NCI-H2227 (cell line): ENCODE data around the gene EMC1.
"Not testable (repeated sequence)": the region's sequence is repeated elsewhere in the genome, so short reads cannot be mapped to it uniquely, and the experiment has no call there.

Source experiments
- DNase-seq: peaks from one replicate; lab custom pipeline; 2025; ENCODE audit not compliant: unreplicated experiment; lab: John Stamatoyannopoulos, UW

EMC1 gene

DNA sequence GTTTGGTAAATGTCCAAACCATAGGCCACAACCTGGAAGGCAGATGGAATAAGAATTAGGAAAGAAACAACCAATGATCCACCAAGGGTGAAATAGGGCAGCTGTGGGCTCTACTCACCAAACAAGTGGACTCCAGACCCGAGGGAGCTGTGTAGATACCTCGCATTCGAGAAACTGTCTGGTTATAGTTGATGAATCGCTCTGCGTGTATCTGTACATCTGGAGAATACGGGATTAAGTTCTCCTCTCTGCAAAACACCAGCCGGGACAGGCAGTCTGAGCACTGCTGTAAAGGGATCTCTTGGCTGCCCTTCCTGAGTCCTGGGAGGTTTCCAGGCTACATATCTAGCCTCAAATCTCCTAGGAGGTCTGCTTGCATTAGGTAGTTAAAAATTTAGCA is 31.9 kb downstream of the EMC1 start:
- no peak for DNase-seq

DNA sequence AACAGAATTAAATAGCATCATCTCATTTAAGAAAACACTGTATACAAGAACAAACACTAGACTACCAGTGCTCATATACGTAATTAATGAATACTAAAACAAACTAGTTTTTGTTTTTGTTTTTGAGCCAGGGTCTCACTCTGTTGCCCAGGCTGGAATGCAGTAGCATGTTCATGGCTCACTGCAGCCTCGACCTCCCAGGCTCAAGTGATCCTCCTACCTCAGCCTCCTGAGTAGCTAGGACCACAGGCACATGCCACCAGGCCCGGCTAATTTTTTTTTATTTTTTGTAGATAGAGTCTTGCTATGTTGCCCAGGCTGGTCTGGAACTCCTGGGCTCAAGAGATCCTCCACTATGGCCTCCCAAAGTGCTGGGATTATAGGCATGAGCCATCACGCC is 34.7 kb downstream of the EMC1 start:
- not testable (repeated sequence) for DNase-seq

DNA sequence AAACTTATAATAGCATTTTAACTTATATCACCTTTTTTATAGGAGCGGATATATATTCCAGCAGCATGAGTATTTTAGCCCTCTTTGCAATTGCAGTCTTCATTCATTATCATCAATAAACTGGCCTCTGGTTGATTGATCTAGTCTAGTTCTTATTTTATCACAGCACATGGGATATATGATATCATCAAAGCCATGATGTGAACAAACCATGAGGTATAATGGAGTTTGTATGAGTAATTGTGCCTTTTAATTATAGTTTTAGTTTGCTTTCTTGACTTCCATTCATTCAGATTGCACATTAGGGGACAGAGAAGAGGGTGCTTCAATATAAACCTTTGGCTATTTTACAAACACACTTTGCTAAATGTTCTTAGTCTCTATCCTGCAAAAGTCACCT is 37.7 kb downstream of the EMC1 start:
- DNase-seq = no peak

DNA sequence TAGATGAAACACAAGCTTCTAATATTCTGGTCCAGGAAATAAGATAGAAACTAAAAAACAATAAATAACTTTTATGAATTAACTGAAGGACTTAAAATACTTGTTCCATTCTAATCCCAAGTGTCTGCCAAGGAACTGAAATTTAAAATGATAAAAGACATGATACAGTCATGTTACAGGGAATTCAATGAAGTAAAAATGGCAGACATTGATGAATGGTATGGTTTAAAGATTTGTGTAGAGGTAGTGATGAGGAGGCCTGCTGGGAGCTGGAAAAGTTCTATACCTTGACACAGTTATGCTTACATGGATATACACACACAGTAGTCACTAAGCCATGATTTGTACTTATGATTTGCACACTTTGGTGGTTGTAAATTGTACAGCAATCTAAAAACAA is 39.2 kb downstream of the EMC1 start:
- DNase-seq = no peak

DNA sequence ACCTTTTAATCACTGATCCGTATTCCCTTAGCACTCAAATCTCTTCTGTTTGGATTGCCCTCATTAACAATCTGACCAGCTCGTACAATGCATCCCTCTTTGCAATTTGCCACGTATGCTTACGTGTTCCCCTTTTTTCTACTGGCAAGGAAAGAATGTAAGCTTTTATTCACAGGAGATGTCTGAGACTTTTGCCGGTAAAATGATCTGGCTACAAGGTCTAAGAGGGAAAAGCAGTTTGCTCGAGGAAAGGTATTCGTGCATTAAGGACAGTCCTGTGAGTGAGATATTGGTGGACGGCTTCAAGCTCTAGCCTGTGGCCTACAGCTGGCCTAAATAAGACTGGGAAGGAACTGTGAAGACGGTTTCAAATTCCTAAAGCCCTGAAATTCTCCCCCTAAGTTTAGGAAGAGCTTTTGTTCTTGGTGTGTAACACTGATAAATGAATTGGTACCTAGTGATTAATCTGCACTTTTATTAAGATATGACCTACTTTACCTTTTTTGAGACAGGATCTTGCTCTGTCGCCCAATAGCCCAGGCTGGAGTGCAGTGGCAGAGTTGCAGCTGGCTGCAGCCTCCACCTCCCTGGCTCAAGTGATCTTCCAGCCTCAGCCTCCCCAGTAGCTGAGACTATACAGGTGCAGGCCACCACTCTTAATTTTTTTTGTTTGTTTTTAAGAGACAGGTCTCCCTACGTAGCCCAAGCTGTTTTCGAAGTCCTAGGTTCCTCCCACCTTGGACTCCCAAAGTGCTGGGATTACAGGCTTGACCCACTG is 40.4 kb downstream of the EMC1 start:
- DNase-seq = peak; percentile 16

DNA sequence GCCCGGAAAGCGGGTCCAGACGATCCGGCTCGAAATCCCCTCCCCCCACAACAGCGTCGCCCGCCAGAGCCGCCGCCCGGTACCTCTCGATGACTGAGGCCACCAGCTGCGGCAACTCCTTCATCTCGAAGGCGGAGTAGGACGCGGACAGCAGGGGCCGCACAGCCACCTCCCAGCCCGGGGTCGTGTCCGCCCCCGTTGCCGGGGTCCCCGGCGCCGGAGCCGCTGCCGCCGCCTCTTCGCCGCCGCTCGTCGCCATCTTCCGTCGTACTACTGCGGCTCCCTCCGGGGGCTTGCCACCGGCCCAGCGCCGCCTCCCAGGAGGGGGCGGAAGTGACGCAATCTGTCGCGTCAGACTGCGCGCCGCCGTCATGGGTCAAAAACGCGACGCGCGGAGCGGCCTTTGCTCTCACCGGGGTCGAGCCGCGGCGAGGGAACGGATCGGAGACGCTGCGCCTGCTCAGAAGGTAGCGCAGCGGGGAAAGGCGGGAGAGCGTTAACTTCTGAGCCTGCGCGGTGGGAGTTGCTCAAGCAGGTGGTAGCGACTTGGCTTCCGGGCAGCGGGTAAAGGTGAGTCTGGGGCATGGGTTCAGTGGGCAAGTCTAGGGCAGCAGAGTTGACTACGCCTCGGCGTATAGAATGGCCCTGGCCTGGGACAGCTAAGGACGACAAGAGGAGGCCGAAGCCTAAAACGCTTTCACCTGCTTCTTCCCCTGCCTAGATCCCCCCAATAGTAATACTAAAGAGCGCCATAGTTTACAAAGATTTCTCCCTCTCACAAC is 41.1 kb downstream of the EMC1 start, which contains the start of gene UBR4:
Gene UBR4 (minus strand): TSS at position 277 of the 782 bp plus-strand sequence. CDS start 18 bp downstream, at position 259.
- peak; percentile 99 for DNase-seq

DNA sequence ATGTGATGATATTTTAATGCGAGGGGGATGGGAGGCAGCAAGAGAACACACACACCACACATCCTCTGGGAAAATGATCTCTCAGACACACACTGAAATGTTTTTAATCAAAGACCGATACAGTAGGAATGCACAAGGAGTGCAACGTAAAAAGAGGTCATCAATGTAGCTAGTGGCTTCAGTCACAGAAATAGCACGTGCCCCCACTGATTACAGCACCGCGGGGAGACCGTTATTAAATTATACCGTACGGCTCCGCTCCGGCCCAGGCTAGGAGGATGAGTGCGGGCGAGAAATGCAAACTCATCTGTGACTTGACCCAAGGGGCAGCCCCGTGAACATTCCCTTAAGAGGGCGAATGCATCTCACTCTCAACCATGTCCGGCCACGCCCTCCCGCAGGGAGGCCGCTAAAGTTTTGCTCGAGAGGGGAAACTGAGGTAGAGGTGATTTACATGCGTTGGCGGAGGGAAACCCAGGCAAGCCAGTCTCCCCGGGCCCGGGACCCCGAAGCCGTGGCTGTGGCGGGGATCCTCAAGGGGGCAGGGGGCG is 41.8 kb downstream of the EMC1 start:
- DNase-seq = peak; percentile 57

DNA sequence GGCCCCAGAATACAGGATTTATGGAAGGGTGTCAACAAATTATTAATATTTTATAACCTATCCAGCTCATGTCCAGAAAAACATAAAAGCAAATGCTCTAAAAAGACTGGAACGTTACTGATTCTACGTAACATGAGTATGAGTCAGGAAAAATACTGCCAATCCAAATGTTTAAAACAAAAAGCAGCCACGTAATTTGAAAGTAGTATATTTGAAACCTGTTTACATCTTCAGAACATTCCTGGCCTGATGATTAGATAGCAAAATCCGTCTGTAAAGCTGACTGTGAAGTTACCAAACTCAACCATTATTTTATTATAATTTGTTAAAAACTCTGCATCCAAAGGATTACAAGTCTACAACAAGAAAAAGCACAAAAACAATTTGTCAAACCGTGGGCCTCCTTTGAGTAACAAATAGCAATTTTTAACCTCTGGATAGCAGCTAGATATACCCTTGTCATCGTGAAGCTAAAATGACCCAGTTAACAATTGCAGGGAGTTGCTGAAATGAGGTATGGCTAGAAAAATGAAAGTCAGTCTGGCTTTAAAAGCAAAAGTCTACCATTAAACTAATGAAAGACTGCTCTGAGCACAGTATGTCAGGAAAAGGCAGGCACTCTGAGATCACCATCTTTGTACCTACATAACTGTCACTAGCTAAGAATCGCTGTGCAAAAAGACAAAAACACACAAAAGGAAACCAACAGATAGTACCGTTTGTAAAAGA is 42.5 kb downstream of the EMC1 start:
- peak; percentile 36 for DNase-seq

DNA sequence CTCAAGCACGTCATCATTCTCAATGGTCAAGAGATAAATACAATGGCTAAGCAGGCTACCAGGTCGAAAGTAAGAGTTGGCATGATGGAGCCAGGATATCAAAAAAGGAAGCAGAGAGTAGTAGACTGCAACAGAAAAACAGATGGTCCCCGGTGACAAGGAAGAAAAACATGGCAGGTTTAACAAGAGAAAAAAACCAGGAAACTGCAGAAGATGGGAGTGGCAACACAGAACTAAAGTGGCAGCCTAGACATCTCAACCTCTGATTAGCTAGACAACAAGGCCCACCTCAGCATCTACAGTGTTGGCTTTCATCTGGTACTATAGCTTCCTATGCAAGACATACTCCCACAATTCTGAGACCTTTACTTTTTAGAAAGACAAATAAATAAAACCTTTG is 44.4 kb downstream of the EMC1 start:
- no peak for DNase-seq

DNA sequence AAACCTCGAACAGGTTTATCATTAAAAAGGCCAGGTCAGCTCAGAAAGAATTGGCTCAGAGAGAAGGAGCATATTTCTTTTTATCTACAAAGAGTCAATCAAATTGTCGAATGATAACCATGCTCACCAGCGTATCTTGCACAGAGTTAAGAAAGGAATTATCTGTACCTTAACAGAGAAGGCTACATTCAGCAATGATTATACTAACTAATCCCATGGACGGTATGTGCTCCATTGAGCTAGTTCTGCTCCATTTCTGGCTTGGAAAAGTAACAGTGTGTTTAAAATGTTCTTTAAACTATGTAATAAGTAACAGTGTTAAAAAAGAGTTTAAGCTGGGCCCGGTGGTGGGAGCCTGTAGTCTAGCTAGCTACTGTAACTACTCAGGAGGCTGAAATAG is 45.5 kb downstream of the EMC1 start:
- no peak for DNase-seq

DNA sequence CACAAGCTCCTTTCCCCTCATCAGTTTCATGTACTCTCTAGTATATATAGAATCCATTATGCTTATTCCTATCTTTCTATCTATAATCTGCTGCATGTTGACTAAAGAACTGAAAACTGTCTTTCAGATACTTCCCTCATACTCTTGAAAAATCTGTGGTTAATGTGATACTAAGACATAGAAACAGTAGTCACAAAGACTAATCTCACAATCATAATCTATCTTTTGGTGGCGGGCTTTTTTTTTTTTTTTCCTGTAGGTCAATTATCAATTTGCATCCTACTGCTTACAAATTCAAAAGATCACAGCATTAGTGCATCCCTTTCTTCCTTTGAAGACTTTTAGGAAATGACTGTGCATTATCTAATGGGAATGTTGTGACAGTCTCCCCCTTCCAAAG is 45.9 kb downstream of the EMC1 start:
- DNase-seq = no peak

DNA sequence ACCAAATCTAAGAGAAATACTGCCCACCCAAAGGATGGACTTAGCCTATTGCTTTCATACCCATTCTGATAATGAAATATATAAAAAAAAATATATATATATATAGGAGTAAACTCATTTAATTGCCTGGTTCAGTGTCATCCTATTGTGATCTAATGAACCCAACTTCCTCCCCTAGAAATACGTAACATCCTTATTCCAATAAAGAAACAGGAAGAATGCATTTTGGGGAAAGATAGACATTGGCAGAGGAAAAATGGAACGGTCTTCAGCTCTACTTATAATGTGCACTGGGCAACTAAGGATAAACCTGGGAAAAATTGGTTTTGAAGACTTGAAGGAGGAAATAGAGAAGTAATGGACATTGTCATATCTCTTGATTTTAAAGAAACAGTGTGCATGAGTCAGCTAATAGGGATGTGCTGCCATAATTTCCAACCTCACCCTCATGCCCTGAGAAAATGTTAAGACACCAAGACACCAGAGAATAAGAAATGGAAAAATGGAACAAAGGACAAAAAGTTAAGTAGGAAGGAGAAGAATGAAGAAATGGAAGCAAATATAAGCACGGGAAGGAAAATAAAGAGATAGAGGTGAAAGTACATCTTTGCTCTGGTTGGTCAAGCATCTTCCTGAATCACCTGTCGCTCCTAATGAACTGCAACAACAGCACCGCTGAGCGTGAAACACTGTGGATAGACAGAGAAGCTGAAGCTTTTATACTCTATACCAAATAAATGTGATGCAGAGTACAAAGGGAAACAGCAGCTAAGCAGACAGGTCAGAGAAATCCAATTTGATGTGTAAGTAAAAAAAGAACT is 46.7 kb downstream of the EMC1 start:
- no peak for DNase-seq

DNA sequence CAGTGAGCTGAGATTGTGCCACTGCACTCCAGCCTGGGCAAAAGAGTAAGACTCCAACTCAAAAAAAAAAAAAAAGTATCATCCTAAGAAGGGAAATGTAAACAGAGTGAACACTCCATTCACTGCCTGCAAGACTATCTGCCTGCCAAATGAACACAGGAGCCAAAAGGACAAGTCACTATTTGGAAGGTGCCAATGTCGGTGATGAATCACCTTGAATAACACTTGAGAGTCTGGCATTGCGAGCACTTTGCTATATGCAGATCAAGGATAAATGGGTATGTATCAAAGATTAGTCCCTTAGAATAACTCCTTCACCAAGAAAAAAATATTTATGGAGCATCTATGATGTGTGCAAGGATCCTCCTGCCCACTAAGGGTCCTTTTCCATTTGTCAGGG is 47.9 kb downstream of the EMC1 start:
- no peak for DNase-seq

DNA sequence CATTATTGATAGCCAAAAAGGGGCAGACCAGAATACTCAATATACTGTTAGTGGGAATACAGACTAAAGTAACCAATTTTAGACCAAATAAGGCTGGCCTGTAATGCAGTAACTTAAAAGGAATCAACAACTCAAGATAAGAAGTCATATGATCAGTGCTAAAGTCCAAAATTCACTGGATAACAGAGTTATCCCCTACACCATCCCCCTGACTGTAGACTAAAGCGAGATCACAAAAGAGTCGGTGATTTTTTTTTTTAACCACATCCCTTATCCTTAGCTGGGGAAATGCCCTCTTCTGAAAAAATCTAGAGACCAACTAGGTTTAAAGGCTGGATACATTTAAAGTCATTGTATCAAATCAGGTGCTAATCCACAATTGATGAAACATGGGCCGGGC is 48.9 kb downstream of the EMC1 start:
- DNase-seq = no peak

DNA sequence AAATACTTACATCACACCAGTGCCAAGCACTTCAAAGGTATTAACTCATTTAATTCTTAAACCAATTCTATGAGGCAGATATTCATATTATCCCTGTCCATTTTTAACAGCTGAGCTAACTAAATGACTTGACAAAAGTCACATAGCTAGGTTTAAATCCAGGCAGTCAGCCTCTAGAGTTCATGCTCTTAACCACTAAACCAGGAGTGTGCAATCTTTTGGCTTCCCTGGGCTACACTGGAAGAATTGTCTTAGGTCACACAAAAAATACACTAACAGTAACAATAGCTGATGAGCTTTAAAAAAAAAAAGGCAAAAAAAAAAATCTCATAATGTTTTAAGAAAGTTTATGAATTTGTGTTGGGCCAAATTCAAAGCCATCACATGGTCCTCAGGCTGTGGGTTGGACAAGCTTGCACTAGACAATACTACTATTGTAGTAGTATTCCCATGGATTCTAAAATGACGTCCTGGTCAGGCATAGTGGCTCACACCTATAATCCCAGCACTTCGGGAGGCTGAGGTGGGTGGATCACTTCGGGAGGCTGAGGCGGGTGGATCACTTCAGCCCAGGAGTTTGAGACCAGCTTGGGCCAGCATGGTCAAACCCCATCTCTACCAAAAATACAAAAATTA is 51.2 kb downstream of the EMC1 start:
- no peak for DNase-seq

DNA sequence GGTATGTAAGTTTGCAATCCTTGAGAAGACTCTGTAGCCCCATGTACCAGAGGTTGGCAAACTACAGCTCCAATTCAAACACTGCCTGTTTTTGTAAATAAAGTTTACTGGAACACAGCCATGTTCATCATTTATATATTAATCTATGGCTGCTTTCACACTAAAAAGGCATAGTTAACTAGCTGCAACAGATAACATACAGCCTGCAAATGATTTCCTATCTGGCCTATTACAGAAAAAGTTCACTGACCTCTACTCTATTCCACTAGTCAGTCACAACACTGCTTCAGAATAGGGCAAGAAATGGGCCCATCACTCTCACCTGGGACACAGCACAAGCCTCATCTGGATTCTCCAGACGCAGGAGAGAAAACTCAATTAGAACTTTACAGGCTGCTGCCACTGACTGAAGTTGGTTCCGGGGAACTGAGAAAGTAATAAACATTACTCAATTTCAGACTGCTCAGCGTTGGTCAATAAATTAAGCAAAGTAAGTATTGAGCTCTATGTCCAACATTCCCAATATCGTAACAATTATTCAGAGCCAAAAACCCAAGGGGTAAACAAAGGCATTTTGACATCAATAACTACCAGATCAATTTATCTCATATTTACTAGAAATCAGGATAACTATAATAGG is 51.9 kb downstream of the EMC1 start:
- no peak for DNase-seq

DNA sequence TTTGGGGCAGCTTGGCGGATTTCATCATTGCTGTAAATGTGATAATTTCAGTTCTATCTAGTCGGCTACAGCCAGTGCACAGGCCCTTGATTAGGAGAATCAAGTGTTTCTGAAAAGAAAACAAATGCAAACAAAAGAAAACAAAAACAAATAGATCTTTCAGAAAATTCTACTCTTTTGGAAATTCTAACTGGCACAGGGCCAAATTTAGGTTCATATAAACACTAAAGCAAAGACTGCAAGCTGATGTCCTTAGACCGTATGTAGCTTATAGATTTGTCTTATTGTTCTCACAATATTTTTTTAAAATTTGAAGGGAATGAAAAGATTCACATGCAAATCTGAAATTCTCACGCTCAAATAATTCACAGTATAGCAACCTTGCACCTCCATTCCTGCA is 52.5 kb downstream of the EMC1 start:
- DNase-seq = no peak

DNA sequence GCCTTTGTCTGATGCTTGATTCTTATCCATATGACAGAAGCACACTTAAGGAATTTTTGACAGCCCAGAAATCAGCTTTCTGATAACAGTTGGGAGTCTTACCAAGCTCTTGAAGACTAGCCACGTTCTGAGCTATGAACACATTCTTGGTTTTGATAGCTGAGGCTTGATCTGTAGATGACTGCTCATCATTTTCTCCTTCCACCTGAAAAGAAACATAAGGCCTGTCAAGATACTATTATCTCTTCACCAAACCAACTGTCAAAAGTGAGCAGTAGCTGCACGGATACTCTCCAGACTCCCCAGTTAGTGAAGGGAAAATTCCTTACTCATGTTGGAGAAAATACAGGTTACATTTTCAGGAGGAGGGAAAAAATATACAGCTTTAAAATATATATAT is 53.5 kb downstream of the EMC1 start:
- no peak for DNase-seq

DNA sequence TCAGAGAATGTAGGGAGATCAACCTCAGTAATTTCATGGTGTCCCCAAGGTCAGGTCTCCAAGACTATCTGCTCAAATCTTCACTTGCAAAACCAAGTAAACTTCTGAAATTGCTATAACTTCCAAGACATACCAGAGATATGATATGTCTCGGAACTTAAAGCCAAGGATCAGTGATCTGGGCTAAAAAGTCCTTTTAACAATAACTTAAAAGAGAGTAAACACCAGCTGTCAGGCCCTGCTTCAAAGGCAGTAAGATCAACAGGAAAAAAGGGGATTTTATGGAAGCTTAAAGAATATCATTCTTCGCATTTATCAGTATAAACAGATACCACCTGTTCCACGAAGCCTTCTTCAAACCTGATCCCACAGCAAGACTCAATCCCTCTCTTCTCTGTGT is 55.0 kb downstream of the EMC1 start:
- DNase-seq = no peak

DNA sequence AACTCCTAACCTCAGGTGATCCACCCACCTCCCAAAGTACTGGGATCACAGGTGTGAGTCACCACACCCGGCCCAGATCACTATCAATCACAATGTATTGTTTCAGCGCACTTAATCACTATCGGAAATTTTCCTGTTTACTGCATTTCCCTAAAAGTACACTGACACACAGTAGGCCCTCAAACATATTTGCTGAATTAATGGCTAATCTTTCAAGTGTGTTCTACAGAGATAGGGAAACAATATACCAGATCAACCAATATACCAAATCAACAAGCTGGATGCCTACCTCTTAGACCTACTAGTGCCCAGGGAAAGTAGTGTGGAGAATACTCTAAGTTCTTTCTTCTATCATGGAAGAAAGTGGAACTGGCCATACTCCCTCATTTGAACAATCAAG is 58.3 kb downstream of the EMC1 start:
- DNase-seq = no peak
